ENCODE results near the gene SLC24A3.

Gene SLC24A3

GRCh38 chr20:19546648-19547047, 334.2 kb downstream of the SLC24A3 start:
- Histone ChIP-seq H3K27ac (ENCODE audit: low read length) (no peak overlapping the region), H3K9ac (ENCODE audit: low read length in 2 of 2) (no peak overlapping the region), H3K9me3 (ENCODE audit: control insufficient read depth in 2 of 2, low read length in 2 of 2) (no peaks in the 10 kb centered on the region), H3K4me3 (ENCODE audit: low read length in 2 of 2) (no peak overlapping the region), H3K4me1 (ENCODE audit: control insufficient read depth, insufficient read depth, low read length) (peaks cover under 1% of the 10 kb centered on the region), H3K36me3 (ENCODE audit: control insufficient read depth in 2 of 2, insufficient read depth in 2 of 2, low read length in 2 of 2) (no peaks in the 10 kb centered on the region), H3K27me3 (ENCODE audit: control insufficient read depth in 1 of 2, insufficient read depth in 2 of 2, low read length in 2 of 2) (no peaks in the 10 kb centered on the region)

DNA sequence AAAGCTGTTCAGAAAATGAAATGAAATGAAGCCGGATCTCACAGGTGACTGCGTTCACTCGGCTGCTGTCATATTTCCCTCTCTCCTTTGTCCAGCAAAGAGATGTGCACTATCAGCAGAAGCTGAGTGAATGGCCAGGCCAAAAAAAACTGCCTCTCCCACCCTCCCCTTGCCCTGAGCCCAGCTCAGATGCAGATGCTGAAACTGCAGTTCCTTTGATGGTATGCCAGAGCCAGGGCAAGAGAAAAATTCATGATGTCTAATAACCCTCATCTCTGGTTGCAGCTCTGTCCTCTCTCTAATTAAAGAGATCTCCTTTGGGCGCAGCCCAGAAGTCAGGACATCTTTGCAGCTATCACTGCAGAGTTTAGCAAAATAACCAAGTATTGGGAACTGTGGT, 335.1 kb downstream of the SLC24A3 start:
- H3K27ac ChIP-seq (ENCODE audit: low read length) = no peak overlapping the region
- no peak overlapping the region for H3K4me3 ChIP-seq (ENCODE audit: low read length in 2 of 2)
- H3K9me3 ChIP-seq (ENCODE audit: control insufficient read depth in 2 of 2, low read length in 2 of 2) = no peaks in the 10 kb centered on the region
- peaks cover 2% of the 10 kb centered on the region for H3K4me1 ChIP-seq (ENCODE audit: control insufficient read depth, insufficient read depth, low read length)
- no peak overlapping the region for H3K9ac ChIP-seq (ENCODE audit: low read length in 2 of 2)
- H3K36me3 ChIP-seq (ENCODE audit: control insufficient read depth in 2 of 2, insufficient read depth in 2 of 2, low read length in 2 of 2) = no peaks in the 10 kb centered on the region
- no peaks in the 10 kb centered on the region for H3K27me3 ChIP-seq (ENCODE audit: control insufficient read depth in 1 of 2, insufficient read depth in 2 of 2, low read length in 2 of 2)

GRCh38 chr20:19549896-19550295, 337.5 kb downstream of the SLC24A3 start:
- no peaks in the 10 kb centered on the region for H3K27me3 ChIP-seq (ENCODE audit: control insufficient read depth in 1 of 2, insufficient read depth in 2 of 2, low read length in 2 of 2)
- no peak overlapping the region for H3K9ac ChIP-seq (ENCODE audit: low read length in 2 of 2)
- H3K4me1 ChIP-seq (ENCODE audit: control insufficient read depth, insufficient read depth, low read length) = peaks cover 2% of the 10 kb centered on the region
- H3K36me3 ChIP-seq (ENCODE audit: control insufficient read depth in 2 of 2, insufficient read depth in 2 of 2, low read length in 2 of 2) = no peaks in the 10 kb centered on the region
- no peaks in the 10 kb centered on the region for H3K9me3 ChIP-seq (ENCODE audit: control insufficient read depth in 2 of 2, low read length in 2 of 2)
- no peak overlapping the region for H3K27ac ChIP-seq (ENCODE audit: low read length)
- no peak overlapping the region for H3K4me3 ChIP-seq (ENCODE audit: low read length in 2 of 2)

DNA sequence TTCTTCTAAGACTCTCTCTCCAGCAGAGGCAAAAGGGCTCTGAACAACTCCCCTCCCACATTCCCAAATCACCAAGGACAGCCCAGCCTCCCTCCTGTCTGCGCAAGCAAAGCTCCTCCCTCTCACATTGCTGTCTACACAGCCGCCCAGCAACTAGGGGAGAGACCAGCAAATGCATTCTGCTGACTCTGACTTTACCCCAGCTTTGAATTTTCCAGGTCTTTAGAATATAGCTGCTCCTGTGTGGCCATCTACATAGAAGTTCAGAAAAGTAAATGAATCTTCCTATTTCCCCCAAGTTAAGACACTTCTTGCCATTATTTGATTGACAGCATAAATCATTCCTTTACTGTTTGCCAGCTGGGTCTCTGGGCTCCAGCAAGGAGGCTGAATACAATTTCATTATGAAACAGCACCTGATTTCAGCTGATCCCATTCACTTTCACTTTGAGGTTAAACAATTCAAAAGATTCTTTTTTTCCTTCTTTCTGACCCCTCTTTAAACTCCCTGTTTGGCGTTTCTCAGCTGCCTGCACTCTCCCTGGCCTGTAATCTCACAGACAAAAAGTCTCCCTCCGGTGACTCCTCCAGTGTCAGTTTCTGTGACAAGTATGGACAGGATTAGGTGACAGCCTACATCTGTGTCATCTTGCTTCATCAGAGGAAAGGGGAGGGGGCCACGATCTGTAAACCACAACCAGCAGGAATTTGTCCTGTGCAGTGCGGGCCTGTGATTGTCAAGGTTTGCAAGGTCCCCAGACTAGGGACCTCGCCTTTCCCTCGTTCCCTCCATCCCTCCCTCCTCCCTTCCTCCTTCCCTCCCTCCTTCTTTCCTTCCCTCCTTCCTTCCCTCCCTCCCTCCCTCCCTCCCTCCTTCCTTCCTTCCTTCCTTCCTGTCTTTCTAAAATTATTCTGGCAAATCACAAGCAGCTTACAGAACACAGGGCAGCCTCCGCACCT, 340.1 kb downstream of the SLC24A3 start:
- Histone ChIP-seq H3K9ac (ENCODE audit: low read length in 2 of 2) (no peak overlapping the region), H3K4me1 (ENCODE audit: control insufficient read depth, insufficient read depth, low read length) (peaks cover 2% of the 10 kb centered on the region), H3K27me3 (ENCODE audit: control insufficient read depth in 1 of 2, insufficient read depth in 2 of 2, low read length in 2 of 2) (no peaks in the 10 kb centered on the region), H3K9me3 (ENCODE audit: control insufficient read depth in 2 of 2, low read length in 2 of 2) (no peaks in the 10 kb centered on the region), H3K27ac (ENCODE audit: low read length) (no peak overlapping the region), H3K4me3 (ENCODE audit: low read length in 2 of 2) (no peak overlapping the region), H3K36me3 (ENCODE audit: control insufficient read depth in 2 of 2, insufficient read depth in 2 of 2, low read length in 2 of 2) (no peaks in the 10 kb centered on the region)

GRCh38 chr20:19554666-19555065, 342.2 kb downstream of the SLC24A3 start:
- Histone ChIP-seq H3K9ac (ENCODE audit: low read length in 2 of 2) (no peak overlapping the region), H3K4me3 (ENCODE audit: low read length in 2 of 2) (no peak overlapping the region), H3K4me1 (ENCODE audit: control insufficient read depth, insufficient read depth, low read length) (peaks cover 2% of the 10 kb centered on the region), H3K36me3 (ENCODE audit: control insufficient read depth in 2 of 2, insufficient read depth in 2 of 2, low read length in 2 of 2) (no peaks in the 10 kb centered on the region), H3K27me3 (ENCODE audit: control insufficient read depth in 1 of 2, insufficient read depth in 2 of 2, low read length in 2 of 2) (no peaks in the 10 kb centered on the region), H3K9me3 (ENCODE audit: control insufficient read depth in 2 of 2, low read length in 2 of 2) (no peaks in the 10 kb centered on the region), H3K27ac (ENCODE audit: low read length) (no peak overlapping the region)

- H3K4me1 ChIP-seq (ENCODE audit: control insufficient read depth, insufficient read depth, low read length) = peaks cover 2% of the 10 kb centered on the region
- H3K27me3 ChIP-seq (ENCODE audit: control insufficient read depth in 1 of 2, insufficient read depth in 2 of 2, low read length in 2 of 2) = no peaks in the 10 kb centered on the region
- no peak overlapping the region for H3K9ac ChIP-seq (ENCODE audit: low read length in 2 of 2)
- H3K27ac ChIP-seq (ENCODE audit: low read length) = no peak overlapping the region
- no peak overlapping the region for H3K4me3 ChIP-seq (ENCODE audit: low read length in 2 of 2)
- no peaks in the 10 kb centered on the region for H3K9me3 ChIP-seq (ENCODE audit: control insufficient read depth in 2 of 2, low read length in 2 of 2)
- H3K36me3 ChIP-seq (ENCODE audit: control insufficient read depth in 2 of 2, insufficient read depth in 2 of 2, low read length in 2 of 2) = no peaks in the 10 kb centered on the region
These were observed 343.3 kb downstream of the SLC24A3 start for GRCh38 chr20:19555726-19556125.

- Histone ChIP-seq H3K27me3 (ENCODE audit: control insufficient read depth in 1 of 2, insufficient read depth in 2 of 2, low read length in 2 of 2) (no peaks in the 10 kb centered on the region), H3K4me1 (ENCODE audit: control insufficient read depth, insufficient read depth, low read length) (no peaks in the 10 kb centered on the region), H3K36me3 (ENCODE audit: control insufficient read depth in 2 of 2, insufficient read depth in 2 of 2, low read length in 2 of 2) (no peaks in the 10 kb centered on the region), H3K9me3 (ENCODE audit: control insufficient read depth in 2 of 2, low read length in 2 of 2) (no peaks in the 10 kb centered on the region), H3K4me3 (ENCODE audit: low read length in 2 of 2) (no peak overlapping the region), H3K27ac (ENCODE audit: low read length) (no peak overlapping the region), H3K9ac (ENCODE audit: low read length in 2 of 2) (no peak overlapping the region)
These were observed 344.8 kb downstream of the SLC24A3 start for GRCh38 chr20:19557291-19557690.

GRCh38 chr20:19560881-19561480, 348.5 kb downstream of the SLC24A3 start:
- H3K4me3 ChIP-seq (ENCODE audit: low read length in 2 of 2) = no peak overlapping the region
- no peak overlapping the region for H3K9ac ChIP-seq (ENCODE audit: low read length in 2 of 2)
- no peaks in the 10 kb centered on the region for H3K9me3 ChIP-seq (ENCODE audit: control insufficient read depth in 2 of 2, low read length in 2 of 2)
- H3K27me3 ChIP-seq (ENCODE audit: control insufficient read depth in 1 of 2, insufficient read depth in 2 of 2, low read length in 2 of 2) = no peaks in the 10 kb centered on the region
- no peak overlapping the region for H3K27ac ChIP-seq (ENCODE audit: low read length)
- peaks cover 4% of the 10 kb centered on the region for H3K4me1 ChIP-seq (ENCODE audit: control insufficient read depth, insufficient read depth, low read length)
- H3K36me3 ChIP-seq (ENCODE audit: control insufficient read depth in 2 of 2, insufficient read depth in 2 of 2, low read length in 2 of 2) = no peaks in the 10 kb centered on the region

- no peaks in the 10 kb centered on the region for H3K9me3 ChIP-seq (ENCODE audit: control insufficient read depth in 2 of 2, low read length in 2 of 2)
- no peaks in the 10 kb centered on the region for H3K27me3 ChIP-seq (ENCODE audit: control insufficient read depth in 1 of 2, insufficient read depth in 2 of 2, low read length in 2 of 2)
- no peak overlapping the region for H3K9ac ChIP-seq (ENCODE audit: low read length in 2 of 2)
- H3K36me3 ChIP-seq (ENCODE audit: control insufficient read depth in 2 of 2, insufficient read depth in 2 of 2, low read length in 2 of 2) = no peaks in the 10 kb centered on the region
- H3K4me3 ChIP-seq (ENCODE audit: low read length in 2 of 2) = no peak overlapping the region
- H3K4me1 ChIP-seq (ENCODE audit: control insufficient read depth, insufficient read depth, low read length) = peaks cover 4% of the 10 kb centered on the region
- no peak overlapping the region for H3K27ac ChIP-seq (ENCODE audit: low read length)
These were observed 350.0 kb downstream of the SLC24A3 start for GRCh38 chr20:19562426-19562825.

DNA sequence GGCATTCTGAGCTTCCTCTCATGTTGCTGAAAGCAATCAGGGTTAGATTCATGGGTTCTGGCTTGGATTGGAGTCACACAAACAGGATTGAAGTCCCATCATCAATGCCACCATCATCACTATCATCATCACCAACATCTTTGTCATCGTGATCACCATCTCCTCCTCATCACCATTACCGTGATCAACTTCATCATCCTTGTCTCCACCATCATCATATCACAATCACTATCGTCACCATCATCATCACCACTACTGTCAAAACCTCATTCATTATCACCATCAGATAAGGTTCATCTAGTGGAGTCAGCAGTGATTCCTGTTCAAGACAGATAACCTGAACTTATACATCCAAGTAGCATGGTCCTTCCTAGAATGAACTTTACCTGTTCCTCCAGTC, 351.8 kb downstream of the SLC24A3 start:
- no peaks in the 10 kb centered on the region for H3K36me3 ChIP-seq (ENCODE audit: control insufficient read depth in 2 of 2, insufficient read depth in 2 of 2, low read length in 2 of 2)
- H3K9me3 ChIP-seq (ENCODE audit: control insufficient read depth in 2 of 2, low read length in 2 of 2) = no peaks in the 10 kb centered on the region
- no peak overlapping the region for H3K4me3 ChIP-seq (ENCODE audit: low read length in 2 of 2)
- no peak overlapping the region for H3K9ac ChIP-seq (ENCODE audit: low read length in 2 of 2)
- no peaks in the 10 kb centered on the region for H3K27me3 ChIP-seq (ENCODE audit: control insufficient read depth in 1 of 2, insufficient read depth in 2 of 2, low read length in 2 of 2)
- H3K27ac ChIP-seq (ENCODE audit: low read length) = no peak overlapping the region
- peaks cover 4% of the 10 kb centered on the region for H3K4me1 ChIP-seq (ENCODE audit: control insufficient read depth, insufficient read depth, low read length)

DNA sequence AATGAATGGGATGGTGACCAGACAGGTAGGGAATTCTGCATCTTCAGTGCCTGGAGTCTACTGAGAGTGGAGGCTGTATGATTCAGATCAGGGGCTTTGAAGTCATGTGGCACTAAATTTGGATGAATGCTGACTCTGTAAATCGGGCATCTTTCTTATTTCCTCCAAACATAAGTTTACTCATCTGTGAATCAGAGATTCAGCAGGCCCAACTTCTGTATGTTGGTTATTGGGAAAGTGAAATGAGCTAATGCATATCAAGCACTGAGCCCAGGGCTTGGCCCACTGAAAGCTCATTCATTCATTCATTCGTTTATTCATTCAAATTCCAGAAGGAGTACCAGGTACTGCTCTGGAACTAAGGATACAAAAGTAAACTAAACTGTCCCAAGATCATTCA, 353.3 kb downstream of the SLC24A3 start:
- H3K27me3 ChIP-seq (ENCODE audit: control insufficient read depth in 1 of 2, insufficient read depth in 2 of 2, low read length in 2 of 2) = no peaks in the 10 kb centered on the region
- H3K27ac ChIP-seq (ENCODE audit: low read length) = no peak overlapping the region
- H3K36me3 ChIP-seq (ENCODE audit: control insufficient read depth in 2 of 2, insufficient read depth in 2 of 2, low read length in 2 of 2) = no peaks in the 10 kb centered on the region
- H3K4me3 ChIP-seq (ENCODE audit: low read length in 2 of 2) = no peak overlapping the region
- peaks cover 4% of the 10 kb centered on the region for H3K4me1 ChIP-seq (ENCODE audit: control insufficient read depth, insufficient read depth, low read length)
- H3K9ac ChIP-seq (ENCODE audit: low read length in 2 of 2) = no peak overlapping the region
- H3K9me3 ChIP-seq (ENCODE audit: control insufficient read depth in 2 of 2, low read length in 2 of 2) = no peaks in the 10 kb centered on the region
